CD4-positive, alpha-beta T cell treated with Interferon gamma for 1 hour (primary cell): ENCODE results near the gene MPRIP.
A peak's percentile ranks its signal among the peaks of the same experiment; 100 is the strongest.

Experiments
- DNase-seq: peaks from one replicate; pipeline ENCODE4 v3.0.0-alpha.2; 2020

The MPRIP gene

GRCh38 chr17:17111401-17112393, 69.4 kb downstream of the MPRIP start:
- DNase-seq = no peak

GRCh38 chr17:17112628-17113200, 70.5 kb downstream of the MPRIP start:
- no peak for DNase-seq

- DNase-seq = no peak
Observed at GRCh38 chr17:17114592-17115225, 72.5 kb downstream of the MPRIP start.

- no peak for DNase-seq
Observed at GRCh38 chr17:17115620-17116019, 73.4 kb downstream of the MPRIP start.

GRCh38 chr17:17116406-17116805, 74.1 kb downstream of the MPRIP start:
- no peak for DNase-seq

GRCh38 chr17:17117923-17118322, 75.7 kb downstream of the MPRIP start:
- no peak for DNase-seq

- no peak for DNase-seq
Observed at GRCh38 chr17:17118399-17118798, 76.1 kb downstream of the MPRIP start.

- no peak for DNase-seq
Observed at GRCh38 chr17:17119106-17119505, 76.8 kb downstream of the MPRIP start.

GRCh38 chr17:17119533-17119932, 77.3 kb downstream of the MPRIP start:
- peak; percentile 47 for DNase-seq

- DNase-seq = no peak
Observed at GRCh38 chr17:17120294-17120693, 78.0 kb downstream of the MPRIP start.

- DNase-seq = no peak
Observed at GRCh38 chr17:17120701-17121100, 78.4 kb downstream of the MPRIP start.

GRCh38 chr17:17121162-17121561, 78.9 kb downstream of the MPRIP start:
- no peak for DNase-seq

GRCh38 chr17:17122781-17123483, 80.7 kb downstream of the MPRIP start:
- no peak for DNase-seq

- DNase-seq = no peak
Observed at GRCh38 chr17:17124341-17124740, 82.1 kb downstream of the MPRIP start.

GRCh38 chr17:17125136-17126084, 83.2 kb downstream of the MPRIP start:
- DNase-seq = no peak

GRCh38 chr17:17126131-17127110, 84.2 kb downstream of the MPRIP start:
- no peak for DNase-seq

- DNase-seq = no peak
Observed at GRCh38 chr17:17127156-17127555, 84.9 kb downstream of the MPRIP start.

GRCh38 chr17:17127730-17128291, 85.6 kb downstream of the MPRIP start:
- DNase-seq = no peak

GRCh38 chr17:17128476-17129075, 86.3 kb downstream of the MPRIP start:
- DNase-seq = no peak

GRCh38 chr17:17129466-17129865, 87.2 kb downstream of the MPRIP start:
- no peak for DNase-seq
